Right kidney (tissue), 9 donors: Measurements from ENCODE around the gene HNRNPU.

Experiments
- DNase-seq: peaks from one replicate; pipeline ENCODE4 v3.0.0-alpha.2; 2016
- long read RNA-seq, 8 donors: transcript quantifications; one replicate each; lab custom pipeline, GENCODE V29; 2026

Gene HNRNPU
- long read RNA-seq, donor 1, full-length matches to known transcripts: 40 of 453 reads
- long read RNA-seq, donor 1, partial matches to known transcripts: 278 of 453 reads
- long read RNA-seq, donor 1, other reads (novel, unspliced or antisense): 135 of 453 reads
- long read RNA-seq, donor 2, full-length matches to known transcripts: 32 of 287 reads
- long read RNA-seq, donor 2, partial matches to known transcripts: 249 of 287 reads
- long read RNA-seq, donor 2, other reads (novel, unspliced or antisense): 6 of 287 reads
- long read RNA-seq, donor 3, full-length matches to known transcripts: 29 of 78 reads
- long read RNA-seq, donor 3, partial matches to known transcripts: 49 of 78 reads
- long read RNA-seq, donor 3, other reads (novel, unspliced or antisense): 0 of 78 reads
- long read RNA-seq, donor 4, full-length matches to known transcripts: 70 of 278 reads
- long read RNA-seq, donor 4, partial matches to known transcripts: 208 of 278 reads
- long read RNA-seq, donor 4, other reads (novel, unspliced or antisense): 0 of 278 reads
- long read RNA-seq, donor 5, full-length matches to known transcripts: 79 of 408 reads
- long read RNA-seq, donor 5, partial matches to known transcripts: 182 of 408 reads
- long read RNA-seq, donor 5, other reads (novel, unspliced or antisense): 147 of 408 reads
- long read RNA-seq, donor 6, full-length matches to known transcripts: 52 of 285 reads
- long read RNA-seq, donor 6, partial matches to known transcripts: 233 of 285 reads
- long read RNA-seq, donor 6, other reads (novel, unspliced or antisense): 0 of 285 reads
- long read RNA-seq, donor 7, full-length matches to known transcripts: 77 of 691 reads
- long read RNA-seq, donor 7, partial matches to known transcripts: 452 of 691 reads
- long read RNA-seq, donor 7, other reads (novel, unspliced or antisense): 162 of 691 reads
- long read RNA-seq, donor 8, full-length matches to known transcripts: 76 of 159 reads
- long read RNA-seq, donor 8, partial matches to known transcripts: 83 of 159 reads
- long read RNA-seq, donor 8, other reads (novel, unspliced or antisense): 0 of 159 reads

DNA sequence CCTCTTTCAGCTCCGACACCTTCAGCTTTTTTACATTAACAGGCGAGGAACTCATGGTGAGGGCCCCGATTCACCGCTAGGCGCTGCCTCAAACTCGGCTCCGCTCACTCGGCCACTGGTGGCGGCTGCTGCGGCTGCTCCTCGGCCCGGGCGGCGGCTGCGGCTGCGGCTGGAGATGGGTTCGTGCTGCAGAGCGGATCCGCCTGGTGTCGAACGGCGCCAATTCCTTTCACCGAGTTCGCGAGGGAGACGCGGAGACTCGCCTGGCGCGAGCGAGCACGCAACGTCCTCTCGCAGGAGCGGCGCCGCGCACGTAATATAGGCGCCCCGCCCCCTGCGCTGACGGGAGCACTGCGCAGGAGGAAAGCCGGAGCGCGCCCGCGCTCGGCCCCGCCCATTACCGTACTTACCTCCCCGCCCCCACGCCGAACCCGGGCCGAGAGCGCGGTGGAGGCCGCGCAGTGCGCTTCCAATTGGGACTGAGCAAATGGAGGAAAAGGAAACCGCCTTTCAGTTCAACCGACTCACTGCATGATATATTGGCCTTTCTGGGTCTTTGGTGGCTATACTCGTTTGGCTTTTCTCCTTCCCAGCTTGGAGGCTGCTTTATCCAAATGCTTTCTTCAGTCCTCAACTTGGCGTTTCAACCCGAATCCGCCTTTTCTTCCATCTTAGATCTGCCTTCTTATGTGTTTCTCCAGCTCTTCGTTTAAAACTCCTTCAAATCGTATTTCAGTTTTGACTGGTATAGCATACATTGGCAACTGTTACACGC is at the start of gene HNRNPU:
HNRNPU (minus strand) TSS at position 291 of the 775 bp plus-strand sequence; CDS start at position 55, 236 bp downstream.
- peak; percentile 91 for DNase-seq

- DNase-seq: no peak
These were observed 49.5 kb upstream of the HNRNPU start for GRCh38 chr1:244913806-244914205.

GRCh38 chr1:244904119-244904518 is 39.8 kb upstream of the HNRNPU start:
- DNase-seq: no peak

- no peak for DNase-seq
These were observed 37.2 kb upstream of the HNRNPU start for GRCh38 chr1:244901400-244902015.

- DNase-seq: no peak
These were observed 33.3 kb upstream of the HNRNPU start for GRCh38 chr1:244897476-244898254.

DNA sequence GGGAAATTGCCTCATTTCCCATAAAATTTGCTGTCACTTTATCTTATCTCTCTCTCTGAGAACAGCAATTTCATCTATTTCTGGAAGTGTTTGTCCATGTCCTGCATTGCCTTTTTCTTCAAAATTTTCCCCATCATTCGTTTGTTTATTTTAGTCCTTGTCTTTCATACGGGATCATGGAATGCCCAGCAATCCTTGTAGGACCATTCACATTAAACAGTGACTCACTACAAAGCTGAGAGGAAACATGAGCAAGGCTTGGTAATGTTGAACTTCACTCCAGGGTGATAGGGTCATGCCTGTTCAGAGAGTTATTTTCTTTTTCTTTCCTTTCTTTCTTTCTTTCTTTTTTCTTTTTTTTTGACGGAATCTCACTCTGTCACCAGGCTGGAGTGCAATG is 32.2 kb upstream of the HNRNPU start:
- no peak for DNase-seq

- no peak for DNase-seq
These were observed 29.5 kb upstream of the HNRNPU start for GRCh38 chr1:244893836-244894235.

DNA sequence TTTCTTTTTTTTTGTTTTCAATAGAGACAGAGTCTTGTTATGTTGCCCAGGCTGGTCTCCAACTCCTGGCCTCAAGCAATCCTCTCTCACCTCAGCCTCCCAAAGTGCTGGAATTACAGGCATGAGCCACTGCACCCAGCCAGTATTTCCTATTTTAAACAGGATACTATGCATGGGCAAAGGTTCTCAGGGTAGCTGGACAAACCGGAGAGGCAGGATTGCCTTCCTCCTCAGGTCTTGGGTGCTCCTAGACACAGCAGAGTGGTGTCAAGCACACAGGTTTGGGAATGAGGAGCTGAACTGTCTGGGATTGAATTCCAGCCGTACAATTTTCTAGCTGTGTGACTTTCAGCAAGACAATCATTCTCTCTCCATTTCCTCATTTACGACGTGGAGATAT is 22.9 kb upstream of the HNRNPU start:
- DNase-seq: no peak

DNA sequence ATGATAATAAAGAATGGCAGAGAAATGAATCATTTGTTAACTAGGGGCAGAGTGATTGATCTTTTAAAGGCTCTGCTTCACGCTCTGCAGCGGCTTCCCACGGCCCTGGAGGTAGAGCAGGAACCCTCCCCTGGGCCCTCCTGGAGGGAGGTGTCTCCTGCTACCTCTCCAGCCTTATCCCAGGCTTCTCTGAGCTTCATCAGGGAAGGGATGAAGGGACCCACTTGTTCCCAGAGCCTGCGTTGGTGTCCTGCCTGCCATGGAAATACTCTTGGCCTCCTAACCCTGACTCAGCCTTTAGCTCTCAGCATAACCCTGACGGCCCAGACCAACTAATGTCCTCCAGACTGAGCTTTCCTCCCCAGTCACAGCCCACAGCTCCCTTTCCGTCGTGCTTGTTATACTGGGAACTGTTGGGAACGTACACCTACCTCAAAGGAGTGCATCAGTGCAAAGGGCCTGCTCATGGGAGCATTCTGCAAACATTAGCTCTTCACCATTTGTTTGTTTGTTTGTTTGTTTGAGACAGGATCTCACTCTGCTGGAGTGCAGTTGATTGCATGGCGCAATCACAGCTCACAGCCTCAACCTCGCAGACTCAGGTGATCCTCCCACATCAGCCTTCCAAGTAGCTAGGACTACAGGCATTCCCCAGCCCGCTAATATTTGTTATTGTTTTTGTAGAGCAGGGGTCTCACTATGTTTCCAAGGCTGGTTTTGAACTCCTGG is 17.4 kb upstream of the HNRNPU start:
- DNase-seq: no peak

GRCh38 chr1:244878681-244879080 is 14.3 kb upstream of the HNRNPU start:
- DNase-seq: no peak

- DNase-seq: no peak
These were observed 12.0 kb upstream of the HNRNPU start for GRCh38 chr1:244876228-244876910.

DNA sequence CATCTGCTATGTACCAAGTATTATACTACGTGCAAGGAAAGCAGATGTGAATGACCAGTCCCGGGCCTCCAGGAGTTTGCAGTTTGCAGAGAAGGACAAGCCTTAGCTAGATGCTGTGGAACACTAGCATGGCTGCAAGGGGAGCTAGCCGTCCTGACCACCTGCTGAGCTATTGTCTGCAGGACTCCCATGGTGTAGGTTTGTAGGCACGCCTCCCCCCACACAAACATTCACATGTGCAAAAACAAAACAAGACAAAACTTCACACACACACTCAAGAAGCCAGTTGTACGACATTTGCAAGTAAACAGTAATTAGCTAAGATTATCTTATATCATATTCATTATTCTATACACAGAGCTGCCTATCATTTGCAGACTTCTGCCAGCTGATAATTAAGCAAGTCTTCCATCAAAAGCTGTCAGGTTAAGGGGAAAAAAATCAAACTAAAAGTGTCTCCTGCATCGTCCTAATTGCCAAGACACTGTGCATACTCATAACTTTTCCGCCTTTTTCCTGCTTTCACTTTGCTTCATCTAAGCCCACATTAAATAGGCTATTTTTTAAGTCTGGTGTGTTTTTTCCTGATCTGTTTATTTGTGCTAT is 10.7 kb upstream of the HNRNPU start:
- DNase-seq: no peak

- no peak for DNase-seq
These were observed 5.6 kb upstream of the HNRNPU start for GRCh38 chr1:244869950-244870349.

GRCh38 chr1:244869364-244869827 is 5.1 kb upstream of the HNRNPU start:
- no peak for DNase-seq

DNA sequence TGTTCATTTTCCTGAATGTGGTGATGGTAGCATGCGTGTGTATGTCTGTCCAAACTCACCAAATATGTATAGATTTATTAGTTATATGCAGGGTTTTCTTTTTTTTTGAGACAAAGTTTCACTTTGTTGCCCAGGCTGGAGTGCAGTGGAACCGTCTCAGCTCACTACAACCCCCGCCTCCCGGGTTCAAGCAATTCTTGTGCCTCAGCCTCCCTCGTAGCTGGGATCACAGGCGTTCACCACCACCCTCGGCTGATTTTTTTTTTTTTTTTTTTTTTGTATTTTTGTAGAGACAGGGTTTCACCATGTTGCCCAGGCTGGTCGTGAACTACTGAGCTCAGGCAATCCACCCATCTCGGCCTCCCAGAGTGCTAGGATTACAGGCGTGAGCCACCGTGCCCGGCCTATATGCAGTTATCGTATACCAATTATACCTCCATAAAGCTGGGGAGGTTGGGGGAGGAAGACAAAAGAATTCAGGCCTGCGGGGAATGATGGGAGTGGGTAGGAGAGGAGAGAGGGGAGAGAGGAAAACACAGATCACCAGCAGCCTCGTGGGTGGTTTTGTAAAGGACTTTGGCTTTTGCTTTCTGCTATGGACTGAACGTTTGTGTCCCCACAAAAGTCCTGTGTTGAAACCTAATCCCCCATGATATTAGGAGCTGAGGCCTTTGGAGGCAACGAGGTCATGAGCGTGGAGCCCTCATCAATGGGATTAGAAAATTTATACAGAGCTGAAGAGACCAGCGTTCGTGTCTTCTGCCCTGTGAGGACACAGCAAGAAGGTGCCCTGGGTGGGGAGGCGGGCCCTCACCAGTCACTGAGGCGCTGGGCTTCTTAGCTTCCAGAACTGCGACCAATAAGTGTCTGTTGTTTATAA is 4.4 kb upstream of the HNRNPU start:
- DNase-seq: no peak

DNA sequence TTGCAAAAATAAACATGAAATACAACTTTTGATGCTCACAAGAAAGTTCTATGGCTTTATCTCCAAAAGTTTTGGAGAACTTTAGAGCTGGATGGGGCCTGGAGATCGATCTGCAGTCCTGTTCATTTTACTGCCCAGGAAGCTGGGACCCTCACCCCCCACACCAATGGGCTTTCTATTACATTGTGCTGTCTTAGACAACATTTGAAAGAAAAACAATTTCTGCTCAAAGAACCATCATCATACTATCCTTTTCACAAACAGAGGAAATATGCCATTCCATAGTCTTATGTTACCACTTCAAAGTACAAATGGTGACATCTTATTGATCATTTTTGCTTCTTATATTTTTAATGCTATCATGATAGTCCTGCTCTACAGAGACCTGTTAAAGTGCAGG is 2.0 kb upstream of the HNRNPU start:
- no peak for DNase-seq

GRCh38 chr1:244865820-244866219 is 1.5 kb upstream of the HNRNPU start:
- no peak for DNase-seq

GRCh38 chr1:244865028-244865371 is 657 bp upstream of the HNRNPU start:
- DNase-seq: no peak
